ENCODE results near the gene CCR7.
"Not testable (repeated sequence)": the region's sequence is repeated elsewhere in the genome, so short reads cannot be mapped to it uniquely, and the experiment has no call there.

CCR7 gene

DNA sequence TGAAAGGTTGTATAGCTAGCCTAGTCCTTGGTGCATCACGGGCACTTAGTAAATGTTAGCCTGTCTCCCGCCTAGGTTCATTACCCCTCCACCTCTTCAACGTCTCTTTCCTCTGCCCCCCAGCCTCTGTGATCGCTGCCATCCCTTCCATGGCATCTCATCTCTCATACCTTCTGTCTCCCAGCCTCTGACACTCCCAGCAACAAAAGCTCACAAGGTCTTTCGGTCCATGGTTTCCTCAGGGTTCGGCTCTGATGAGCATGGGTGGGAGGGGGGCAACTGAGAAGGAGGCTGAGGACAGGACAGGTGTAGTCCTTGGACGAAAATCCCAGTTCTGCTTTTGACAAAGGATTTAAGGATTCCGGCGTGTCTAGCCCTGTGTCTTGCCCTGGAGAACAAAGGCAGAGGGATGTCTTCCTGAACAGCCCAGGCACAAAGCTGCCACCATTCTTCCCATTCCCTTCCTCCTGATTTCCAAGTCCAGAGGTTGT lies 16.7 kb downstream of the CCR7 start:
- no peak for DNase-seq

DNA sequence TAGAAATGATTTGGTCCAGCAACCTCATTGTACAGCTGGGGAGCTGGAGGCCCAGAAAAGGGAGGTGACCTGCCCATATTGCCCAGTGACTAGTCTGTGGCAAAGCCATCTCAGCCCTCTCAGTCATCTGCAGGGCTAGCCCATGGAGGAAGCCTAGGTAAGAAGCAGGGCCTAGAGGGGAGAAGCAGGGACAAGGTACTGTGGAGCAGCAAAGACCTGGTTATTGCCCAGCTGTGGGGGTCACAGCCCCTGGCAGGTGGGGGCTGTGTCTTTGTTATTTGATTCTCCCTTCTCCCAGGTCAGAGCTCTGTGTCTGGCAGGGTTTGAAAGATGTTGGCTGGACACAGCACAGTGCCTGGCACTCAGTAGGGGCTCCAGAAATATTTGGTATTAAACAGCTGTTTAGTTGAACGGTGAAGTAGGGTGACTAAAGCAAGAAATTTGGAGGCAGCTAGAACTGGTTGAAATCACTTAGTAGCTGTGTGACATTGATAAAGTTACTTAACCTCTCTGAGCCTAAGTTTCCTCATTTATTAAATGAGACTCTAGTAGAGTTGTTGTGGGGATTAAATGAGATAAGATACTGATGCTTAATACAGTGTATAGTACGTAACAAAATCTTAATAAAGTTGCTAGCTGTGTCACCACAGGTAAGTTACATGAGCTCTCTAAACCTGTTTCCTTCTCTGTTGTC lies 17.3 kb downstream of the CCR7 start:
- no peak for DNase-seq

DNA sequence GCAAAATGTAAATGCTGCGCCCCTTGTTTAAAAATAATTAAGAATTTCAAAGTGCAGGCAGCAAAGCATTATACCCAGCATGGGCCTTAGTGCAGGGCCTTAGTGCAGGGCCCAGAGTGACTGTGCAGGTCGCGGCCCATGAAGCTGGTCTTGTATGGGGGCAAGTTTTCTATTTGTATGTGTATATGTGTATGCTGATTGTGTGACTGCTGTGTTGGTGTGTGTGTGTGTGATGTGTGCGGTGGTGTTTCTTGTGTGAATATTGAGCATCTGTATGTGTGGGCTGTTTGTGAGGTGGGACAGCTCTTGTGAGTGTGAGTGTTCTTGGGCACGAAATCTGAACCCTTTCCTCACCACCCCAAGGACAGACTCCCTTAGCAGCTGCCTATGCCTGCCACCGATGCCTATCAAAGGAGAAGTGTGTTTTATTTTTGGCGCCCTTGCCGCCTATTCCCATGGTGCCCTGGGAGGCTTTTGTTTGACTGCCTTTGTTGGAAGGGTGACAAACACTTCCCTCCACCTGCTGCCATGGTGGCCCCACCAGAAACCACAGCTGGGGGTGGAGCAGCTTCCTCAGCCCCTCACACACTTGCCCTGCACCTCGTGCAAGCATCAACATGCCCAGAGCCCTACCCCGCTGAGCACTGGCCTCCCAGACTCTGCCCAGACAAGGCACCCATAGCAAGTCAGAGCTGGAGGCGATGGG lies 18.0 kb downstream of the CCR7 start:
- peak; percentile 70 for DNase-seq

DNA sequence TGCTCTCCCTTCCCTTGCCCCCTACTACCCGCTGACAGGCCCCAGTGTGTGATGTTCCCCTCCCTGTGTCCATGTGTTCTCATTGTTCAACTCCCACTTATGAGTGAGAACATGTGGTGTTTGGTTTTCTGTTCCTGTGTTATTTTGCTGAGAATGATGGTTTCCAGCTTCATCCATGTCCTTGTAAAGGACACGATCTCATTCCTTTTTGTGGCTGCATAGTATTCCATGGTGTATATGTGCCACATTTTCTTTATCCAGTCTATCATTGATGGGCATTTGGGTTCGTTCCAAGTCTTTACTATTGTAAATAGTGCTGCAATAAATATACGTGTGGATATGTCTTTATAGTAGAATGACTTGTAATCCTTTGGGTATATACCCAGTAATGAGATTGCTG lies 18.8 kb downstream of the CCR7 start:
- not testable (repeated sequence) for DNase-seq

DNA sequence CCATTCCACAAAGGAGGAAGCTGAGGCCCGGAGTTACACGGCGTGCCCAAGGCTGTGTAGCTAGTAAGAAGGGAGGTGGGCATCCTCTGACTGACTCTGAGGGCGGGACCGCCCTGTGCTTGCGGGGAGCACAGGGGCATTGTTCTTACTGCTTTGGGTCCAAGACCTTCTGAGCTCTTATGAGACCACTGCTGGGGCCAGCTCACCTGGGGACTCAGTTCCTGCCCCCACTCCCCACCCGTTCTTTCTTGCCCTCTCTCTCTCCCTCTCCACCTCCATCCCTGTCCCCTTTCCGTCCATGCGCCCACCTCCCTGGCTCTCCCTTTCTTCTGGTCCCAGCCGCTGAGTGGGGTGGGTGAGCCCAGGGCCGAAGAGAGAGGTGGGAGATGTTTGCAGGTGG lies 19.6 kb downstream of the CCR7 start:
- DNase-seq = no peak

DNA sequence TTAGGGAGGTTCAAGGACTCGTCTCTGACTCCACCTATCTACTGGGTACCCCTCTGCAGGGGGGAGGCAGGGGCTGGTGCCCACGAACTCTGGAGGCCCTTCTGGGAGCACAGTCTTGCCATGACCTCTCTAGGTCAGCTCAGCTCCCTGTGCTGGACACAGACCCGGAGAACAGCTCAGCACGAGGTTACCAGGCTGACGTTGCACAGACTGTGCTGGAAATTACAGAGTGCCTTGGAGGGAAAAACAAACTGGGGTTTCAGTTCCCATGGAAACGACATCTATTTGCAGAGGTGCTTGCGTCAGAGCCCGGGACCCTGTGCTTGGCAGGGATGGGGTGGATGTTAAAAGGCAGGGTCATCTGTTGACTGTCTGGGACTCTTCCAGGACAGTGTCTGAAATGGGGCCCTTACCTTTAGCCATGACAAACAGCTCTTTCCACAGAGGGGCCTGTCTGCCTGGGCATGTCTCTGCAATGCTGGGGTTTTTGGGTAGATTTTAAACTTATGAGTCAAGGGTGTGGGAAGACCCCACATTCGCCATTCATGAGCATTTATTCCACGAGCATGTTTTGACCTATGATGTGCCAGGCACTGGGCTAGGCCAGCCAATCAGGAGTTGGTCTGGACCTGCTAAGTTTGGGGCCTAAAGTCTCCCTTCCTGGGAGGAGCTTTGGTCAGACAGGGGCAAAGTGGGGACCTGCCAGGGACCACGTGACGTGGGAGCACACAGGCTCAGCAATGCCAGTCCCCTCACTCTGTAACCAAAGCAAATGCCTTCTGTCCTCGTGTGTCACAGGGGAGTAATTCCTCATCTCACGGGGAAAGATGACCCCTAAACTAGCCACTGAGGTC lies 22.5 kb downstream of the CCR7 start:
- peak; percentile 64 for DNase-seq

DNA sequence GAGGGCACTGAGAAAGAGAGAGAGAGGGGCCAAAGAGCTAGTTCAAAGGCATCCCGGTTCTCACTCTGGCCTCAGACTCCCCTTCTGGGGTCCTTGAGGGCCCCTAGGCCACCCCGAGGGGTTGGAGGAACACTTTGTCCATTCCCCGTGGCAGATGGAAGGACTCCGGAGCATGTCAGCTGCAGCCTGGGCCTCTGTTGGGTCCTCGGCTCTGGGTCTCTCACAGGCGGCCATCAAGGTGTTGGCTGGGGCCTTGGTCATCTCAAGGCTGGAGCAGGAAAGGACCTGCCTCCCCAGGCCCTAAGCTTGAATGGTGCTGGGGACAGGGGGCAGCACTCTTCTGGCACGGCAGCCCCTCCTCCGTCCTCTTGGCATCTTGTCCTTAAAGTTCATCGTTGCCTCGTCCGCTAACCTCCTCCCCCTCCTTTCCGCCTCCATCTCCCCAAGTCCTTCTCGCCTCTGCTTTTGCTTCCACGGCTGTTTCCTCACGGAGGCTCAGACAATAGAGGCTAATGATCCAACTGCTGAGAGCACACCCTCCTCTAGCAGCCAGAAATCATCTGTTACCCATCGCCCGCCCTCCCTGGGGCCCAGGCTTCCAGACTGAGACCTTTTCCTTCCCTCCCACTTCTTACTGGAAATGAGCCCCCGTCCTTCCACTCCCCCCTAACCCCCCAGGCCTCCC lies 23.3 kb downstream of the CCR7 start:
- no peak for DNase-seq

DNA sequence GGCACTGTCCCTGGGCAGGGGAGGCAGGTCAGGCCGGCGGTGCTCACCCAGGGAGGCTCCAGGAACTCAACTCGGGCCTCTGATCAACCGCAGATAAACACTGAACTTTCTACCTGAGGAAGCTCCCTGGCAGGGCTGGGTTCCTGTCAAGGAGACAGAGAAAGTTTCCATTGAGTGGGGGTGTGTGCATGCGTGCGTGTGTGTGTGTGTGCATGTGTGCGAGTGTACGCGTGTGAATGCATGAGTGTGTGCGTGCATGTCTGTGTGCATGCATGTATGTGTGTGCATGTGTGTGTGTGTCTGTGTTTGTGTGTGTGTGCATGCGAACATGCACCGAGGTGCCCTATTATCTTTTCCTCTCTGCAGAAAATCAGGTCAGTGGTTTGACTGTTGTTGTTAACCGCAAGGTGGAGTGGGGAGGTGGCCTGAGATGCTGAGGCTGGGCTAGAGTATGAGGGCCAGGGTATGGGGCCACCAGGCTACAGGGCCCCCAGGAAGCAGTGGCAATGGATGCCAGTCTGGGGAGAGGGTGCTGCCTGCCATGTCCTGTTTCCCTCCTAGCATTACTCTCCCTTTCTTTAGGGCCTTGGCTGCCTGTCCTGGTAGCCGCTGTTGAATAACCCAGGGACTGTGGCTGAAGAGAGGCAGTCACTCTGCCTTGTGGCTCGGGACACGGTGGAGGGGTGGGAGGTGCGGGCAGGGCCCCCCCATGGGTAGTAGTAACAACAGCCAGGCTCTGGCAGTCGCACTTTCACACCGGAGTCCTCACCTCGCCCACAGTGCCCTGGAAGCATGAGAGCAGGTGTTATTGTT lies 24.0 kb downstream of the CCR7 start:
- peak; percentile 82 for DNase-seq

DNA sequence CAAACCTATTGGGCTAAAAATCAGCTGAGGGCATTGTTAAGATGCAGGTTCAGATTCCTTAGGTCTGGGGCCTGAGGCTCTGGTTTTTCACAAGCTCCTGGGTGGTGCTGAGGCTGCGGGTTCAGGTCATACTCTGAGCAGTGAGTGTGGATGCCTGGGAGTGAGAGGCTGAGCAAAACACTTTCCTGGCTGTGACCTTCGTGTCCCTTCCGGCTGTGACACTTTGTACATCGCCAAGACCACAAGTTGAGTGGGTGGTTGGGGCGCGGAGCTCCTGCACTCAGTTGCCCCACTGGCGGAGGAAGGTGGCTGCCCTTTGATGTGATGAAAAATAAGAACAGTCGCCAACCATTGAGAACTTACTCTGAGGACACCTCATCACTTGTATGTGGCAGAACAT lies 24.8 kb downstream of the CCR7 start:
- DNase-seq = peak; percentile 68

DNA sequence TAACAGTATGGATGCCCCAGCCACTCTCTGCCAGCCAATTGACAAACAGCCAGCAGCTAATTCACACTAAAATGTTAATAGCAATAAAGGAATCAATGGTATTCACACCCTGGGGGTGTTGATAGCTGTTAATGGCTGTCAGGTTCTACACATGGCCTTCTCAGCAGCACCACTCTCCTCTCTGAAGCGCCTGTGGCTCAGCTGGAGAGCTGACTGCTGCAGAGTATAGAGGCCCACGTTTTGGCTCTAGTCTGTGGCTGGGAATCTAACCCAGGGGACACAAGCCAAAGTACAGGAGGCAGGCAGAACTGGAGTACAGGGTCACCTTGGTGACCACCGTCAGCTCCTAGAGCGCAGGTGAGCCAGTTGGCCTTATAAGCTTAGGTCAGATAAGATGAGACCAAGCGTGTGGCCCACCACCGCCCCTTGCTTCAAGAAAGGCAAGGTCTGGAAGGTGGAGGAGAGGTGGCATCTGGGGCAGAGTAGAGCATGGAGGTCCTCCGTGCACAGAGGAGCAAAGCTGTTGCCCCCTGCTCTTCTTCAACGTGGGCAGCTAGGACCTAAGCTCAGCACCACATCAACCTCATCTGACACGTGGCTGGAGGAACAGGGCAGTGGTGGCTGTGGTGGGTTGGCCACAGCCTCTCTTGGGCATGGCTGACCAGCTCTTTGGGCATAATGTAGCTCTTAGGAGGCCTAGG lies 25.4 kb downstream of the CCR7 start:
- DNase-seq = no peak

DNA sequence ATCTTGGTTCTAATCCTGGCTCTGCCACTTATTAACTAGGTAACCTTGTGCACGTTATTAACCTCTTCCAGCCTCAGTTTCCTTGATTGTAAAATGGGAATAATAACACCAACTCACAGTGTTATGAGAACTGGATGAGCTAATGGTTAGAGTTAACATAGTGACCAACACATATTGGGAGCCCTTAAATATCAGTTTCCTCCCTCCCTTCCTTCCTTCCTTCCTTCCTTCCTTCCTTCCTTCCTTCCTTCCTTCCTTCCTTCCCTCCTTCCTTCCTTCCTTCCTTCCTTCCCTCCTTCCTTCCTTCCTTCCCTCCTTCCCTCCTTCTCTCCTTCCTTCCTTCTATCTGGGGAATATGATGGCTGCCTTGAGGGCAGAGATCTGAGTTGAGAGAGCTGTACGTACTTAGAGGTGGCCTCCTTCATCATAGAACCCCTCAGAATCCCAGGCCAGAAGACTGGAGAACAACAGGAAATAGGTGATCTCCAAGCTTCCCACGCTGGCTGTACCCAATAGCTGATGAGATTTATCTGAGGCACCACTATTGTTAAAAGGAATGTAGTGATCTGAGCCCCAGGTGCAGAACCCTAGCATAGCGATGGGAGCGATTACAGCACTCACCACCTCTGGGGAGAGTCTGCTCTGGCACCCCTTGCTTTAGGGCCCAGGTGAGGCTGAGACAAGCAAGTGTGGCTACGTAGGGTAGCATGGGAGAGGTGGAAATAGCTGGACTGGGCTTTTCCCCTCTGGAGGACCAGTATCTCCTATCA lies 26.2 kb downstream of the CCR7 start:
- no peak for DNase-seq

DNA sequence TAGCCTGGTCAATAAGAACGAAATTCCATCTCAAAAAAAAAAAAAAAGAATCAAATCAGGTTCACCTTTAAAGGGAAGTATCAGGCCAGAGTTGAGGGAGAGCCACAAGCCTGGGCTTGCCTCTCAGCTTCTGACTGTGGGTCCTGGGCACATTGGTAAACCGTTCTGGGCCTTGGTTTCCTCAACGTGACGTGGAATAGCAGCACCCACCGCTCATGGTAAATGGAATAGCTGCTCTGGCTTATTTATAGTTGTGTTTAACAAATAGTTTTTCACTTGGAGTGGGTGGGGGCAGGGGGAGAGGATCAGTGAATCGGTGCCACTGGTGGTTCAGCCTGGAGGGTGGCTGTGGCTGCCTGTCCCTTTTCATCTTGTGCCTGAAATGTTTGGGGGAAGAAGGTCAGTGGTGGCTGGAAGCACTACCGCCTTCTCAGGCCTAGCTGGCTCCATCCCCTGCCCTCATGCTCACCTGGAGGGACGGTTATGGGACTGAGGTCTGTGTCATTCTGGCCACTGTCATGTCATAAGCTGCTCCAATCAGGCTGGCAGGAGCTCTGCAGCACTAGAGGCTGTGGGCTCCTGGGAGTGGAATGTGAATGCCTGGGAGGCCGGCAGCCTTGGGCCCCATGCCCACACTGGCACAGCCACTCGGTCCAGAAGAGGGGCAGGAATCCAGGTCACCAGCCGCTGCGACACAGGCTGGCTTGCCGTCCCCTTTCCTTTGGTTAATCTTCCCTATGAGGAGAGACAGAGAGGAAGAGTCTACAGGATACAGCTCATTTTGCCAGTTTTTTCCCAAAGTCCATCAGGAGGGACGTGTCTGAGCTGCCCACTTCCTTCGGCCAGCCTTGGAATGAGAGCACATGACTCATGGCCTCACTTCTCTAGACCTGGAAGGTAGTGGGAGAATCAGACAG lies 27.0 kb downstream of the CCR7 start:
- no peak for DNase-seq

DNA sequence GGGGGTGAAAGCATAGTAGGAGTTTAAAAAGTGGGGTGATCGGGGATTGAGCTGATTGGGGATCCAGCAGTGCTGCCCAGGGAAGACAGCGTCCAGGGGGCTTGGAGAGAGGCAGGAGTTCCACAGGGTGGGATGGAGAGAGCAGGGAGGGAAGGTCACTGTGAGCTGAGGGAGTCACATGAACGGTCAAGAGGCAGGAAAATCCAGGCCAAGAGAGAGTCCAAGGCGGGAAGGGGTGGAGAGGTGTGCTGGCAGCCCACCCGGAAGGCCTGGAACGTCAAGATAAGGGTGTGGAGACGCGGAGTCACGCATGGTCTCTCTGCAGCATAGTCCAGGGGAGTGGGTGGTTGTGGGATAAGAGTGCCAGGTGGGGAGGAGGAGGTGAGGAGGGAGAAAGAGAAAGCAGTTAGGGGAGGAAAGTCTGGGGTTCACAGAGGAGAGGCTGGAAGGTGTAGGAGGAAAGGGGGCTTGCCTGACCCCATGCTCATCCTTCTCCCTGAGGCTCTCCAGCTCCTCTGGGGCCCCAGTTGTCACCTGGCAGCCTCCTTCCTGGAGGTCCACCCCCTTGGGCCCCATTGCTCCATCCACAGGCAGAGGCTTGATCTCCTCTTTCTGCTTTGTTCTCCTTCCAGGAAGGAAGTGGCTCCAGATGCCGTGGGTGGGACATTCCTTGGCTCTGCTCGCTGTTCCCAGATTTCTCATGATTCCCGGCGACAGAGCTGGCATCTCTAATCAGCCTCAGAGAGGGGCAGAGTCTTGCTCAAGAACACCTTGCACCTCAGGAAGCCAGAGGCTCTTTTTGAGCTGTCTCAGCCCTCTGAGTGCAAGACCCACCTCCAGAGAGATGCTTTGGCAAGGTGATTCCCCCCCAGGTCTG lies 28.7 kb downstream of the CCR7 start:
- no peak for DNase-seq

DNA sequence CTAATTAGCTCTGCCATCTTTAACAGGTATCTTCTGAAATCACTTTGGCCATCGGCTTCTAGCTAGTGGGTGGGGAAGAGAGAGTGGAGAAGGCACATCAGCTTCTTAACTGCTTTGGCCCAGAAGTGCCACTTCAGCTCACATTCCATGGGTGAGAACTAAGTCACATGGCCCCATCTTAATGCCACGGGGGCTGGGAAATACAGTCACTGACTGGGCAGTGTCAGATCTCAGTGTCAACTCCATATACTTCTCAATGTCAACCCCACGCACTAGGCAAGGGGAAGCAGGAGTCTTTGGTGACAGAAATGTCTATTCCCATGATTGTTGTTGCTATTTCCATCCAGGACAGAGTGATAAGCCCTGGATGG lies 29.4 kb downstream of the CCR7 start:
- no peak for DNase-seq

DNA sequence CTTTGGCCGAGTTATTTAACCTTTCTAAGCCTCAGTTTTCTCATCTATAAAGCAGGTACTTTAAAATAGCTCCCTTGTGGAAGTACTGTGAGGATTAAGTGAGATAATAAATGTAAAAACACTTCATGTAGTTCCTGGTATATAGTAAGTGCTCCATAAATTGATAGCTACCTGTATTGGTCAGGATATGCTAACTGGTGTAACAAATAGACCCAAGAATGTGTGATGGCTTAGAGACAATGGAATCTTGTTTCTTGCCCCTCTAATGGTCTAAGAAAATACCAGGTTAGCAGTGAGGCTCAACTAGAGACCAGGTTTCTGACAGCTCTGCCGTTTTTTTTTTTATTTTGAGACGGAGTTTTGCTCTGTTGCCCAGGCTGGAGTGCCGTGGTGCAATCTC lies 29.8 kb downstream of the CCR7 start:
- DNase-seq = no peak

DNA sequence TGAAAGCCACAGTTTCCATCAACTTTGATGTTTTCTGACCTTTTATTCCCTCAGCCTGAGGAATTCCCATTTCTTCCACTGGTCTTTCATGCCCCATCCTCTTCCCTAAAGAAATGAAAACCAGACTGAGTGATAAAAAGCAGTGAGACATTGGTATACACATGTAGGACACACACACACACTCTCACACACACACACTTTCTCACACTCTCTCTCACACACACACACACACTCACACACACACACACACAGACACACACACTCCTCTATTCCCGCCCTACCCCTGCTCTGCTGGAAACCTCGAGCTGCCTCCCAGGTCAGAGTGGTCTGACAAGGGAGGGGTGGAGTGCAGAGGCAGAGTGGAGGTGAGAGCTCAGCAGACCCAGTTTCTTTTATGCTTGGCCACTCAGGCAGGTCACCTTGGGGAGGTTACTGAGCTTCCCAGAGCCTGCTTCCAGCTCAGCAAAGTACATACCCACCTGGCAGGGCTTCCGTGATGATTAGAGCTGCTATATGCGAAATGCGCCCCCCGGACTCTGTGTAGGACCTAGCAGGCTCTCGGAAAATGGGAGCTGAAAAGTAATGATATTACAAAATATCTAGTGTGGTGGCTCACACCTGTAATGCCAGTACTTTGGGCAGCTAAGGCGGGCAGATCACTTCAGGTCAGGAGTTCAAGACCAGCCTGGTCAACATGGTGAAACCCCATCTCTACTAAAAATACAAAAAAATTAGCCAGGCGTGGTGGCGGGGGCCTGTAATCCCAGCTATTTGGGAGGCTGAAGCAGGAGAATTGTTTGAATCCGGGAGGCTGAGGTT lies 30.7 kb downstream of the CCR7 start:
- no peak for DNase-seq

DNA sequence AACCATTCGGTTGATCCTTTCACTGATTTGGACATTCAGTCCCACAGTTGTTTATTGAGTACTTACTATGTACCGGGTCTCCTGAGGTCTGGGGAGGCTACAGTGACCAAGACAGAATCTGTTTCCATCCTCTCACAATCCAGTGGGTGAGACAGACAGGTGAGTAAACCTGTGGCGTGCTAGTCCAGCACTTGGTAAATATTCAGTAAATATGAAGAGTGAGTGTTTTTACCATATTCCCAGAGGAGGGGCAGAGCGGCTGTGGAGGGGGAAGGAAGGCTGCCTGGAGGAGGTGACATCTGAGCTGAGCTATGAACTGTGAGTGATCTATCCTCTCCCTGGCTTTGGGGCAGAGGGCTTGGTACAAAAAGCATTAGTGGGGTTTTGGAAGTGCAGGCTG lies 31.4 kb downstream of the CCR7 start:
- no peak for DNase-seq

Measured in CD4-positive, alpha-beta T cell treated with Interleukin-10 for 1 hour (primary cell).